HFFc6 (cell line): ENCODE results near the gene PTGDS. TPM values are rescaled to one million over a fixed set of nuclear protein-coding genes. Genes with fewer than 3 reads are reported as not detected.

Experiments
- DNase-seq: peaks from one replicate; pipeline ENCODE4 v3.0.0-alpha.2; 2018
- H3K27ac Mint-ChIP-seq: 2 replicates; pipeline ENCODE4 v1.8.0; 2020; ENCODE audit warnings: mild to moderate bottlenecking, mixed read lengths
- H3K27me3 Mint-ChIP-seq: 2 replicates; pipeline ENCODE4 v1.8.0; 2021; ENCODE audit warnings: mild to moderate bottlenecking, moderate library complexity, mixed read lengths; ENCODE audit not compliant: insufficient read depth
- H3K36me3 Mint-ChIP-seq: 2 replicates; pipeline ENCODE4 v1.8.0; 2021; ENCODE audit warnings: low read depth, mixed read lengths
- H3K4me1 Mint-ChIP-seq: 2 replicates; pipeline ENCODE4 v1.8.0; 2020; ENCODE audit warnings: low read depth, mixed read lengths
- H3K4me3 Mint-ChIP-seq: 2 replicates; pipeline ENCODE4 v1.8.0; 2020; ENCODE audit warnings: mild to moderate bottlenecking, moderate library complexity, mixed read lengths
- H3K9me3 Mint-ChIP-seq: 2 replicates; pipeline ENCODE4 v1.8.0; 2020; ENCODE audit warnings: mild to moderate bottlenecking, mixed read lengths
- total RNA-seq, 6 experiments: library from RNA; stranded (reverse); fragmentation: NEBNext Ultra II Directional; extraction: Animal tissue kit (Norgen Biotek cat#: 25700); gene quantifications; 2 replicates in 1 of 6; 3 replicates in 5 of 6; pipeline ENCODE4 v1.2.3, GENCODE V29; 2021
- TF ChIP-seq, protein P1 (sequence below): fragments of 200-600 bp; sonication (generic); IDR thresholded peaks from 2 replicates; pipeline ENCODE4 v1.5.0; 2021; ENCODE audit warnings: antibody characterized with exemption, mild to moderate bottlenecking

PTGDS gene
- total RNA-seq, 6 experiments from 2014 or later: not detected

DNA sequence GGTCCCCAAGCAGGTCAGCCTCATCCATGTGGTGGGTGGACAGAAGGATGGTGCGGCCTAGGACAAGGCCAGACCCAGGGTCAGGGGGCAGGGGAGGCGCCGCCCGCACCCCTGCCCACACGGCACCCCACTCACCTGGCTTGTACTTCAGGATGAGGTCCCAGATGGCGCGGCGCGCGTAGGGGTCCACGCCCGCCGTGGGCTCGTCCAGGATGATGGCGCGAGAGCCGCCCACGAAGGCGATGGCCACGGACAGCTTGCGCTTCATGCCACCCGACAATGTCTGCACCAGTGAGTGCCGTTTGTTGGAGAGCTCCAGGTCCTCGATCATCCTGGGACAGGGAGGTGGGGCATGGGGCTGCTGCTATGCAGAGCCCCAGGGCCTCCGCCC, 38.2 kb downstream of the PTGDS start:
- H3K27me3 Mint-ChIP-seq: no peaks in the 10 kb centered on the region; the same call in none of the 2 replicates
- H3K27ac Mint-ChIP-seq: no peak overlapping the region
- DNase-seq: no peak
- H3K9me3 Mint-ChIP-seq: no peaks in the 10 kb centered on the region
- H3K36me3 Mint-ChIP-seq: peaks cover 14% of the 10 kb centered on the region
- no peak overlapping the region for H3K4me3 Mint-ChIP-seq
- TF ChIP-seq, protein P1, sequence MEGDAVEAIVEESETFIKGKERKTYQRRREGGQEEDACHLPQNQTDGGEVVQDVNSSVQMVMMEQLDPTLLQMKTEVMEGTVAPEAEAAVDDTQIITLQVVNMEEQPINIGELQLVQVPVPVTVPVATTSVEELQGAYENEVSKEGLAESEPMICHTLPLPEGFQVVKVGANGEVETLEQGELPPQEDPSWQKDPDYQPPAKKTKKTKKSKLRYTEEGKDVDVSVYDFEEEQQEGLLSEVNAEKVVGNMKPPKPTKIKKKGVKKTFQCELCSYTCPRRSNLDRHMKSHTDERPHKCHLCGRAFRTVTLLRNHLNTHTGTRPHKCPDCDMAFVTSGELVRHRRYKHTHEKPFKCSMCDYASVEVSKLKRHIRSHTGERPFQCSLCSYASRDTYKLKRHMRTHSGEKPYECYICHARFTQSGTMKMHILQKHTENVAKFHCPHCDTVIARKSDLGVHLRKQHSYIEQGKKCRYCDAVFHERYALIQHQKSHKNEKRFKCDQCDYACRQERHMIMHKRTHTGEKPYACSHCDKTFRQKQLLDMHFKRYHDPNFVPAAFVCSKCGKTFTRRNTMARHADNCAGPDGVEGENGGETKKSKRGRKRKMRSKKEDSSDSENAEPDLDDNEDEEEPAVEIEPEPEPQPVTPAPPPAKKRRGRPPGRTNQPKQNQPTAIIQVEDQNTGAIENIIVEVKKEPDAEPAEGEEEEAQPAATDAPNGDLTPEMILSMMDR: no peak
- H3K4me1 Mint-ChIP-seq: no peaks in the 10 kb centered on the region

DNA sequence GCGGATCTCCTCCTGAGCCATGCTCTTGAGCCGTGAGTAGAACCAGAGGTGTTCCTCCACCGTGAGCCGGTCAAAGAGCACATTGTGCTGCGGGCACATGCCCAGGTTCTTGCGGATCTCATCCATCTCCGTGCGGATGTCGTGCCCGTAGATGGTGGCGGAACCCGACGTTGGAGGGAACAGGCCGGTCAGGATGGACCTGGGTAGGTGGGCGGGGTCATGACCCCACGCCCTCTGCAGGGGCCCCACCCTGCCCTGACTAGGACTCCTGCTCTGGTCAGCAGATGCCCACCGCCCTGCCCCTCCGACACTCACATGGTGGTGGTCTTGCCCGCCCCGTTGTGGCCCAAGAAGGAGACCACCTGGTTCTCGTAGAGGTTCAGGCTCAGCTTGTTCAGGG, 38.7 kb downstream of the PTGDS start:
- Mint-ChIP-seq H3K27ac (no peak overlapping the region), H3K36me3 (peaks cover 14% of the 10 kb centered on the region), H3K4me3 (no peak overlapping the region), H3K27me3 (no peaks in the 10 kb centered on the region; the same call in none of the 2 replicates), H3K9me3 (no peaks in the 10 kb centered on the region), H3K4me1 (no peaks in the 10 kb centered on the region)
- TF ChIP-seq, protein P1: no peak
- no peak for DNase-seq

DNA sequence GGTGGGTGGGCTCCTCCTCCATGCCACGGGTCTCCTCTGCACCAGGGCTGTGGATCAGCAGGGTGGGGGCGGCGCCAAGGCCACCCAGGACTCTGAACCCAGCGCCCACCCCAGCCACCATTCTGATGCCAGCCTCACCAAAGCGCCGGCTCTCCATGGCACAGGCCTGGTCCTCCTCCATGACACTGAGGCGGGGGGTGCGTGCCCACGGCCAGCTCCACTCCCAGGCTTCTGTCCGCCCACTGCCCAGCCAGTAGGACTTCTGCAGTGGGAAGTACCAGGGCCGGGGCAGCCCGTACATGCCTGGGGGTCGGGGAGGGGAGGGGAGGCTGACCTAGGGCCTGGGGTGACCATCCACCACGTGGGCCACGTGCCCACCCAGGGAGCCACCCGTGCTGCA, 39.1 kb downstream of the PTGDS start:
- Mint-ChIP-seq H3K27me3 (no peaks in the 10 kb centered on the region; the same call in none of the 2 replicates), H3K36me3 (peaks cover 12% of the 10 kb centered on the region), H3K27ac (no peak overlapping the region), H3K4me3 (no peak overlapping the region), H3K4me1 (no peaks in the 10 kb centered on the region), H3K9me3 (no peaks in the 10 kb centered on the region)
- no peak for DNase-seq
- TF ChIP-seq, protein P1: no peak

DNA sequence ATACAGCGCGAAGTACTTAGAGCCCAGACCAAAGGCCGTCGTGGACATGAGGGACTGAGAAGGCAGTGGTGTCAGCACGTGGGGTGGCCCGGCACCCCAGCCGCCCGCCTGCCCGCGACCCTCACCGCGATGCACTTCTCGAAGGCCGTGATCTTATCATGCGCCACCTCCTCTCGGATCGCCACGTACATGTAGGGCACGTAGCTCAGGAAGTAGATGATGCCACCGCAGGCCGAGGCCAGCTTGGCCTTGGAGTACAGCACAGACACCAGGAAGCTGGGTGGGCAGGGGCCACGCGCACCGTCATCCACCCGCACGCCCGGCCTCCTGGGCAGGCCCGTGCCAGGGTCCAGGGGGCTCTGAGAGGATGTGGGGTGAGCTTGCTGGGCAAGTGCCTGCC, 39.8 kb downstream of the PTGDS start:
- Mint-ChIP-seq H3K36me3 (peaks cover 9% of the 10 kb centered on the region), H3K27ac (no peak overlapping the region), H3K4me1 (no peaks in the 10 kb centered on the region), H3K4me3 (no peak overlapping the region), H3K9me3 (no peaks in the 10 kb centered on the region), H3K27me3 (peaks cover under 1% of the 10 kb centered on the region)
- TF ChIP-seq, protein P1: no peak
- DNase-seq: no peak

DNA sequence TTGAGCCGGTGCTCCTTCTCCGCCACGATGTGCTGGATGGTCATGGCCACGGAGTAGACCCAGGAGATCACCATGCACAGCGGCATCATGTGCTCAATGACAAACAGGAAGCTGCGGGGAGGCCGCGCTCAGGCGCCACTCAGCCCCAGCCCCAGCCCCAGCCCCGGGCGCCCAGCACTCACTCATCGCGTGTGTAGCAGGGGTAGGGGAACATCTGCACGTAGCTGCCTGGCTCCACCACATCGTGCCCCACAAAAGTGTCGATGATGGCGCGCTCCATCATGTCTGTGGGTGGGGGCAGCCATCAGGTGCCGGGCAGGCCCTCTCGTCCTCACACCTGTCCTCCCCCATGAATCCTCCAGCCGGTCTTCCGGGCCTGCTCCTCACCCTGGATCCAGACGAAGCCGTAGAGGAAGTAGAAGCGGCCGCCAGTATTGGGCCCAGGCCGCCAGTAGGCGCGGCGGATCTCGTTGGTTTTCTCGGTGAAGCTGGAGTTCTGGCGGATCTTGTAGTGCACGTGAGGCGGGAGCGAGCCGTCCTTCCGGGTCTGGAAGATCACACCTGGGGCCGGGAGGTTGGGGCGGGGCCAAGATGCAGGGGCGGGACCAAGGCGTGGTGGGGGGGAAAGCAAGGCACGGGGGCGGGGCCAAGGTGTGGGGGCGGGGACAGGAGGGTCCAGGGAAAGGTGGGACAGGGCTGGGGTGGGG, 40.6 kb downstream of the PTGDS start:
- no peak for DNase-seq
- no peak overlapping the region for H3K4me3 Mint-ChIP-seq
- H3K27me3 Mint-ChIP-seq: peaks cover 3% of the 10 kb centered on the region
- TF ChIP-seq, protein P1: no peak
- H3K9me3 Mint-ChIP-seq: no peaks in the 10 kb centered on the region
- H3K36me3 Mint-ChIP-seq: peaks cover 5% of the 10 kb centered on the region
- H3K4me1 Mint-ChIP-seq: no peaks in the 10 kb centered on the region
- no peak overlapping the region for H3K27ac Mint-ChIP-seq
